ENCODE data around the gene GLT6D1.
"Not testable (repeated sequence)": the region's sequence is repeated elsewhere in the genome, so short reads cannot be mapped to it uniquely, and the experiment has no call there.

Gene GLT6D1

GRCh38 chr9:135644631-135645218 is 5.4 kb upstream of the GLT6D1 start:
- Histone ChIP-seq H3K4me1 (ENCODE audit: insufficient read depth, poor library complexity, severe bottlenecking) (no peaks in the 10 kb centered on the region), H3K27me3 (ENCODE audit: insufficient read depth, poor library complexity, severe bottlenecking) (no peaks in the 10 kb centered on the region), H3K9me3 (ENCODE audit: severe bottlenecking) (peaks cover 29% of the 10 kb centered on the region), H3K36me3 (ENCODE audit: low read depth) (no peaks in the 10 kb centered on the region), H3K27ac (ENCODE audit: poor library complexity, severe bottlenecking) (no peak overlapping the region), H3K4me3 (ENCODE audit: severe bottlenecking) (no peak overlapping the region)
- DNase-seq (ENCODE audit: low spot score) (no peak), ATAC-seq (ENCODE audit: low read depth) (no peak)
- no peak for TF ChIP-seq CTCF (IDR thresholded peaks at IDR 0.05; ENCODE audit: poor library complexity, severe bottlenecking)

GRCh38 chr9:135641745-135642144 is 2.4 kb upstream of the GLT6D1 start:
- DNase-seq (ENCODE audit: low spot score) (no peak), ATAC-seq (ENCODE audit: low read depth) (no peak)
- peaks cover 7% of the 10 kb centered on the region for H3K9me3 ChIP-seq (ENCODE audit: severe bottlenecking)
- H3K27me3 ChIP-seq (ENCODE audit: insufficient read depth, poor library complexity, severe bottlenecking): peaks cover 3% of the 10 kb centered on the region
- no peak overlapping the region for H3K27ac ChIP-seq (ENCODE audit: poor library complexity, severe bottlenecking)
- no peak overlapping the region for H3K4me3 ChIP-seq (ENCODE audit: severe bottlenecking)
- TF ChIP-seq CTCF (IDR thresholded peaks at IDR 0.05; ENCODE audit: poor library complexity, severe bottlenecking): no peak
- H3K36me3 ChIP-seq (ENCODE audit: low read depth): no peaks in the 10 kb centered on the region
- H3K4me1 ChIP-seq (ENCODE audit: insufficient read depth, poor library complexity, severe bottlenecking): no peaks in the 10 kb centered on the region

- peaks cover 7% of the 10 kb centered on the region for H3K9me3 ChIP-seq (ENCODE audit: severe bottlenecking)
- H3K4me3 ChIP-seq (ENCODE audit: severe bottlenecking): no peak overlapping the region
- TF ChIP-seq CTCF (IDR thresholded peaks at IDR 0.05; ENCODE audit: poor library complexity, severe bottlenecking): no peak
- H3K27me3 ChIP-seq (ENCODE audit: insufficient read depth, poor library complexity, severe bottlenecking): peaks cover 3% of the 10 kb centered on the region
- no peaks in the 10 kb centered on the region for H3K36me3 ChIP-seq (ENCODE audit: low read depth)
- ATAC-seq (ENCODE audit: low read depth): no peak
- H3K4me1 ChIP-seq (ENCODE audit: insufficient read depth, poor library complexity, severe bottlenecking): no peaks in the 10 kb centered on the region
- H3K27ac ChIP-seq (ENCODE audit: poor library complexity, severe bottlenecking): no peak overlapping the region
- DNase-seq (ENCODE audit: low spot score): no peak
These were observed 1.7 kb upstream of the GLT6D1 start for GRCh38 chr9:135641047-135641446.

GRCh38 chr9:135636930-135637530 is 2.3 kb downstream of the GLT6D1 start:
- H3K27me3 ChIP-seq (ENCODE audit: insufficient read depth, poor library complexity, severe bottlenecking): peaks cover 14% of the 10 kb centered on the region
- not testable (repeated sequence) for H3K27ac ChIP-seq (ENCODE audit: poor library complexity, severe bottlenecking); H3K36me3 ChIP-seq (ENCODE audit: low read depth); H3K4me1 ChIP-seq (ENCODE audit: insufficient read depth, poor library complexity, severe bottlenecking); H3K9me3 ChIP-seq (ENCODE audit: severe bottlenecking); DNase-seq (ENCODE audit: low spot score); ATAC-seq (ENCODE audit: low read depth); H3K4me3 ChIP-seq (ENCODE audit: severe bottlenecking)

- Histone ChIP-seq H3K27ac (ENCODE audit: poor library complexity, severe bottlenecking) (no peak overlapping the region), H3K4me1 (ENCODE audit: insufficient read depth, poor library complexity, severe bottlenecking) (no peaks in the 10 kb centered on the region), H3K4me3 (ENCODE audit: severe bottlenecking) (no peak overlapping the region), H3K27me3 (ENCODE audit: insufficient read depth, poor library complexity, severe bottlenecking) (peaks cover 14% of the 10 kb centered on the region), H3K9me3 (ENCODE audit: severe bottlenecking) (no peaks in the 10 kb centered on the region), H3K36me3 (ENCODE audit: low read depth) (no peaks in the 10 kb centered on the region)
- no peak for DNase-seq (ENCODE audit: low spot score)
- TF ChIP-seq CTCF (IDR thresholded peaks at IDR 0.05; ENCODE audit: poor library complexity, severe bottlenecking): no peak
- no peak for ATAC-seq (ENCODE audit: low read depth)
These were observed 6.5 kb downstream of the GLT6D1 start for GRCh38 chr9:135632841-135633240.
